Measurements from ENCODE around the gene HLA-E.
"Not testable (repeated sequence)": the region's sequence is repeated elsewhere in the genome, so short reads cannot be mapped to it uniquely, and the experiment has no call there.

DNA sequence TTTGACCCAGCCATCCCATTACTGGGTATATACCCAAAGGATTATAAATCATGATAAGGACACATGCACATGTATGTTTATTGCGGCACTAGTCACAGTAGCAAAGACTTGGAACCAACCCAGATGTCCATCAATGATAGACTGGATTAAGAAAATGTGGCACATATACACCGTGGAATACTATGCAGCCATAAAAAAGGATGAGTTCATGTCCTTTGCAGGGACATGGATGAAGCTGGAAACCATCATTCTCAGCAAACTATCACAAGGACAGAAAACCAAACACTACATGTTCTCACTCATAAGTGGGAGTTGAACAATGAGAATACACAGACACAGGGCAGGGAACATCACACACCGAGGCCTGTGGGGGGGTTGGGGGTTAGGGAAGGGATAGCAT is 37.1 kb downstream of the HLA-E start:
- TF ChIP-seq, protein P1, sequence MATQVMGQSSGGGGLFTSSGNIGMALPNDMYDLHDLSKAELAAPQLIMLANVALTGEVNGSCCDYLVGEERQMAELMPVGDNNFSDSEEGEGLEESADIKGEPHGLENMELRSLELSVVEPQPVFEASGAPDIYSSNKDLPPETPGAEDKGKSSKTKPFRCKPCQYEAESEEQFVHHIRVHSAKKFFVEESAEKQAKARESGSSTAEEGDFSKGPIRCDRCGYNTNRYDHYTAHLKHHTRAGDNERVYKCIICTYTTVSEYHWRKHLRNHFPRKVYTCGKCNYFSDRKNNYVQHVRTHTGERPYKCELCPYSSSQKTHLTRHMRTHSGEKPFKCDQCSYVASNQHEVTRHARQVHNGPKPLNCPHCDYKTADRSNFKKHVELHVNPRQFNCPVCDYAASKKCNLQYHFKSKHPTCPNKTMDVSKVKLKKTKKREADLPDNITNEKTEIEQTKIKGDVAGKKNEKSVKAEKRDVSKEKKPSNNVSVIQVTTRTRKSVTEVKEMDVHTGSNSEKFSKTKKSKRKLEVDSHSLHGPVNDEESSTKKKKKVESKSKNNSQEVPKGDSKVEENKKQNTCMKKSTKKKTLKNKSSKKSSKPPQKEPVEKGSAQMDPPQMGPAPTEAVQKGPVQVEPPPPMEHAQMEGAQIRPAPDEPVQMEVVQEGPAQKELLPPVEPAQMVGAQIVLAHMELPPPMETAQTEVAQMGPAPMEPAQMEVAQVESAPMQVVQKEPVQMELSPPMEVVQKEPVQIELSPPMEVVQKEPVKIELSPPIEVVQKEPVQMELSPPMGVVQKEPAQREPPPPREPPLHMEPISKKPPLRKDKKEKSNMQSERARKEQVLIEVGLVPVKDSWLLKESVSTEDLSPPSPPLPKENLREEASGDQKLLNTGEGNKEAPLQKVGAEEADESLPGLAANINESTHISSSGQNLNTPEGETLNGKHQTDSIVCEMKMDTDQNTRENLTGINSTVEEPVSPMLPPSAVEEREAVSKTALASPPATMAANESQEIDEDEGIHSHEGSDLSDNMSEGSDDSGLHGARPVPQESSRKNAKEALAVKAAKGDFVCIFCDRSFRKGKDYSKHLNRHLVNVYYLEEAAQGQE (IDR thresholded peaks at IDR 0.05), result not testable (repeated sequence)
- TF ChIP-seq JUND (IDR thresholded peaks at IDR 0.05), result not testable (repeated sequence)

Data from liver (tissue), 2 donors.